Lower leg skin (tissue), 3 donors: Measurements from ENCODE around the gene MTMR12.

Experiments
- CTCF ChIP-seq, 3 donors: fragments of 450-650 bp; IDR thresholded peaks; one replicate each; pipeline ENCODE4 v1.5.1; 2016; ENCODE audit warnings: antibody characterized with exemption in 3 of 3, mild to moderate bottlenecking in 3 of 3, moderate library complexity in 2 of 3
- POLR2A ChIP-seq, 2 donors: fragments of 450-650 bp; IDR thresholded peaks; one replicate each; pipeline ENCODE4 v1.6.1; 2016 to 2017; ENCODE audit warnings: antibody characterized with exemption in 2 of 2, mild to moderate bottlenecking in 1 of 2, moderate library complexity in 1 of 2

DNA sequence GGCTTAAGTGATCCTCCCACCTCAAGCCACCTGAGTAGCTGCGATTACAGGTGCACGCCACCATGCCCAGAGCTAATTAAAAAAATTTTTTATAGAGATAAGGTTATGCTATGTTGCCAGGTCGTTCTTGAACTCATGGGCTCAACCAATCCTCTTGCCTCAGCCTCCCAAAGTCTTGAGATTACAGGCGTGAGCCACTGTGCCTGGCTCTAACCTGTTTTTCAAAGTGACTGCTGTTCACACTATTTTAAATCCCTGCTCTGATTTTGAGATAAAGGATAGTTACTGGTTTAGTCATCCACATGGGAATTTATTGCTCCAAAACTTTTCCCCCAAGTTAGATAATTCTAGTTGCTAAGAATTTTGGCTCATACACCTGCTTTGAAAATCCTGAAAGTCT is 48.2 kb upstream of the MTMR12 start:
- no peak for TF ChIP-seq CTCF (IDR thresholded peaks at IDR 0.05)
- TF ChIP-seq POLR2A (IDR thresholded peaks at IDR 0.05): no peak
